SK-N-SH treated with all-trans-retinoic acid at 6 μM for 48 hours (cell line): Measurements from ENCODE around the gene TNNC2.

ENCODE experiments used
- ATAC-seq: fragments of 200-7000 bp; cut with Tn5 transposase; 3 replicates; pipeline ENCODE4 v1.9.1; 2020; ENCODE audit warnings: mild to moderate bottlenecking, moderate library complexity
- ARNTL ChIP-seq: fragments of 450-650 bp; formaldehyde crosslinking; IDR thresholded peaks from 2 replicates; pipeline ENCODE4 v1.5.0; 2020; ENCODE audit warnings: low read depth, mild to moderate bottlenecking, moderate library complexity, borderline replicate concordance
- BACH2 ChIP-seq: fragments of 250-450 bp; sonication (Bioruptor Pico); IDR thresholded peaks from 2 replicates; pipeline ENCODE4 v1.9.0; 2021; ENCODE audit warnings: mild to moderate bottlenecking, borderline replicate concordance
- CSDC2 ChIP-seq: fragments of 250-450 bp; sonication (Bioruptor Pico); IDR thresholded peaks from 2 replicates; pipeline ENCODE4 v1.5.0; 2020; ENCODE audit warnings: mild to moderate bottlenecking, moderate library complexity
- ESRRG ChIP-seq: fragments of 250-450 bp; sonication (Bioruptor Pico); IDR thresholded peaks from 2 replicates; pipeline ENCODE4 v1.6.1; 2021; ENCODE audit warnings: mild to moderate bottlenecking
- GLIS3 ChIP-seq: fragments of 250-450 bp; sonication (Bioruptor Pico); IDR thresholded peaks from 2 replicates; pipeline ENCODE4 v1.5.0; 2020; ENCODE audit warnings: mild to moderate bottlenecking, moderate library complexity
- ISL1 ChIP-seq: fragments of 250-450 bp; sonication (Bioruptor Pico); IDR thresholded peaks from 2 replicates; pipeline ENCODE4 v2.1.2; 2022; ENCODE audit warnings: mild to moderate bottlenecking, moderate library complexity
- PPARA ChIP-seq: fragments of 250-450 bp; sonication (Bioruptor Pico); IDR thresholded peaks from 2 replicates; pipeline ENCODE4 v1.5.0; 2020; ENCODE audit warnings: mild to moderate bottlenecking, borderline replicate concordance
- RARB ChIP-seq: fragments of 250-450 bp; sonication (Bioruptor Pico); IDR thresholded peaks from 2 replicates; pipeline ENCODE4 v1.8.0; 2021; ENCODE audit warnings: mild to moderate bottlenecking, moderate library complexity
- SNAI2 ChIP-seq: fragments of 250-450 bp; sonication (Bioruptor Pico); IDR thresholded peaks from 2 replicates; pipeline ENCODE4 v1.5.0; 2020; ENCODE audit warnings: mild to moderate bottlenecking, moderate library complexity
- TOX ChIP-seq: fragments of 250-450 bp; sonication (Bioruptor Pico); IDR thresholded peaks from 2 replicates; pipeline ENCODE4 v1.8.0; 2021; ENCODE audit warnings: mild to moderate bottlenecking, moderate library complexity, borderline replicate concordance
- ZC3H10 ChIP-seq: fragments of 250-450 bp; sonication (Bioruptor Pico); IDR thresholded peaks from 2 replicates; pipeline ENCODE4 v1.5.1; 2021; ENCODE audit warnings: mild to moderate bottlenecking, moderate library complexity
- ZFP30 ChIP-seq: fragments of 450-650 bp; formaldehyde crosslinking; IDR thresholded peaks from 2 replicates; pipeline ENCODE4 v1.5.0; 2022; ENCODE audit warnings: mild to moderate bottlenecking, moderate library complexity
- ZNF565 ChIP-seq: fragments of 450-650 bp; formaldehyde crosslinking; conservative IDR thresholded peaks from 2 replicates; pipeline ENCODE4 v1.5.0; 2020; ENCODE audit warnings: low read depth, mild to moderate bottlenecking, moderate library complexity
- ZNF70 ChIP-seq: fragments of 450-650 bp; formaldehyde crosslinking; IDR thresholded peaks from 2 replicates; pipeline ENCODE4 v1.5.0; 2020; ENCODE audit warnings: mild to moderate bottlenecking, moderate library complexity
- TF ChIP-seq, protein P1 (sequence below): fragments of 250-450 bp; sonication (Bioruptor Pico); IDR thresholded peaks from 2 replicates; pipeline ENCODE4 v1.5.0; 2020; ENCODE audit warnings: mild to moderate bottlenecking, moderate library complexity
- TF ChIP-seq, protein P2 (sequence below): fragments of 250-450 bp; sonication (Bioruptor Pico); IDR thresholded peaks from 2 replicates; pipeline ENCODE4 v1.5.1; 2020; ENCODE audit warnings: low read depth, mild to moderate bottlenecking, moderate library complexity
- TF ChIP-seq, protein P3 (sequence below): fragments of 250-450 bp; sonication (Bioruptor Pico); IDR thresholded peaks from 2 replicates; pipeline ENCODE4 v1.8.0; 2020; ENCODE audit warnings: mild to moderate bottlenecking, moderate library complexity, borderline replicate concordance
- TF ChIP-seq, protein P4 (sequence below): fragments of 250-450 bp; sonication (Bioruptor Pico); IDR thresholded peaks from 2 replicates; pipeline ENCODE4 v1.5.1; 2021; ENCODE audit warnings: mild to moderate bottlenecking, moderate library complexity
- TF ChIP-seq, protein P5 (sequence below): fragments of 250-450 bp; sonication (Bioruptor Pico); IDR thresholded peaks from 2 replicates; pipeline ENCODE4 v1.8.0; 2021; ENCODE audit warnings: low read depth, mild to moderate bottlenecking, moderate library complexity, borderline replicate concordance

The TNNC2 gene

DNA sequence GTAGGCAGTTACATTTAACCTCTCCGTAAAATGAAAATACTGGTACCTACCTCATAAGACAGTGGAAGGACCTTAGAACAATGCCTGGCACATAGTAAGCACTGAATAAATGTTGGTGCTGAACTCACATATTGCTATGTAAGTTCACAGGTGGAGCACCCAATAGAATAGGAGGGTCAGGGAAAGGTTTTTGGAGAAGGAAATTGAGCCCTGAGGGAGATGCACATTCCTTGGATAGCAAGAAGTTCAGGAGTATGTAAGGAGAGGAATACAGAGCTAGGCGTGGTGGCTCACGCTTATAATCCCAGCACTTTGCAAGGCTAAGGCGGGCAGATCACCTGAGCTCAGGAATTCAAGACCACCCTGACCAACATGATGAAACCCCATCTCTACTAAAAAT, 7.6 kb downstream of the TNNC2 start:
- TF ChIP-seq ZNF70 (CRISPR knock-in tag), result no peak
- TF ChIP-seq, protein P1, sequence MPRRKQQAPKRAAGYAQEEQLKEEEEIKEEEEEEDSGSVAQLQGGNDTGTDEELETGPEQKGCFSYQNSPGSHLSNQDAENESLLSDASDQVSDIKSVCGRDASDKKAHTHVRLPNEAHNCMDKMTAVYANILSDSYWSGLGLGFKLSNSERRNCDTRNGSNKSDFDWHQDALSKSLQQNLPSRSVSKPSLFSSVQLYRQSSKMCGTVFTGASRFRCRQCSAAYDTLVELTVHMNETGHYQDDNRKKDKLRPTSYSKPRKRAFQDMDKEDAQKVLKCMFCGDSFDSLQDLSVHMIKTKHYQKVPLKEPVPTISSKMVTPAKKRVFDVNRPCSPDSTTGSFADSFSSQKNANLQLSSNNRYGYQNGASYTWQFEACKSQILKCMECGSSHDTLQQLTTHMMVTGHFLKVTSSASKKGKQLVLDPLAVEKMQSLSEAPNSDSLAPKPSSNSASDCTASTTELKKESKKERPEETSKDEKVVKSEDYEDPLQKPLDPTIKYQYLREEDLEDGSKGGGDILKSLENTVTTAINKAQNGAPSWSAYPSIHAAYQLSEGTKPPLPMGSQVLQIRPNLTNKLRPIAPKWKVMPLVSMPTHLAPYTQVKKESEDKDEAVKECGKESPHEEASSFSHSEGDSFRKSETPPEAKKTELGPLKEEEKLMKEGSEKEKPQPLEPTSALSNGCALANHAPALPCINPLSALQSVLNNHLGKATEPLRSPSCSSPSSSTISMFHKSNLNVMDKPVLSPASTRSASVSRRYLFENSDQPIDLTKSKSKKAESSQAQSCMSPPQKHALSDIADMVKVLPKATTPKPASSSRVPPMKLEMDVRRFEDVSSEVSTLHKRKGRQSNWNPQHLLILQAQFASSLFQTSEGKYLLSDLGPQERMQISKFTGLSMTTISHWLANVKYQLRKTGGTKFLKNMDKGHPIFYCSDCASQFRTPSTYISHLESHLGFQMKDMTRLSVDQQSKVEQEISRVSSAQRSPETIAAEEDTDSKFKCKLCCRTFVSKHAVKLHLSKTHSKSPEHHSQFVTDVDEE (CRISPR knock-in tag), result no peak
- TF ChIP-seq SNAI2 (CRISPR knock-in tag), result no peak
- no peak for TF ChIP-seq ZFP30 (CRISPR knock-in tag)
- no peak for TF ChIP-seq BACH2 (CRISPR knock-in tag)
- TF ChIP-seq, protein P2, sequence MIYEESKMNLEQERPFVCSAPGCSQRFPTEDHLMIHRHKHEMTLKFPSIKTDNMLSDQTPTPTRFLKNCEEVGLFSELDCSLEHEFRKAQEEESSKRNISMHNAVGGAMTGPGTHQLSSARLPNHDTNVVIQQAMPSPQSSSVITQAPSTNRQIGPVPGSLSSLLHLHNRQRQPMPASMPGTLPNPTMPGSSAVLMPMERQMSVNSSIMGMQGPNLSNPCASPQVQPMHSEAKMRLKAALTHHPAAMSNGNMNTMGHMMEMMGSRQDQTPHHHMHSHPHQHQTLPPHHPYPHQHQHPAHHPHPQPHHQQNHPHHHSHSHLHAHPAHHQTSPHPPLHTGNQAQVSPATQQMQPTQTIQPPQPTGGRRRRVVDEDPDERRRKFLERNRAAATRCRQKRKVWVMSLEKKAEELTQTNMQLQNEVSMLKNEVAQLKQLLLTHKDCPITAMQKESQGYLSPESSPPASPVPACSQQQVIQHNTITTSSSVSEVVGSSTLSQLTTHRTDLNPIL (CRISPR knock-in tag), result no peak
- no peak for TF ChIP-seq ZC3H10 (CRISPR knock-in tag)
- TF ChIP-seq, protein P3, sequence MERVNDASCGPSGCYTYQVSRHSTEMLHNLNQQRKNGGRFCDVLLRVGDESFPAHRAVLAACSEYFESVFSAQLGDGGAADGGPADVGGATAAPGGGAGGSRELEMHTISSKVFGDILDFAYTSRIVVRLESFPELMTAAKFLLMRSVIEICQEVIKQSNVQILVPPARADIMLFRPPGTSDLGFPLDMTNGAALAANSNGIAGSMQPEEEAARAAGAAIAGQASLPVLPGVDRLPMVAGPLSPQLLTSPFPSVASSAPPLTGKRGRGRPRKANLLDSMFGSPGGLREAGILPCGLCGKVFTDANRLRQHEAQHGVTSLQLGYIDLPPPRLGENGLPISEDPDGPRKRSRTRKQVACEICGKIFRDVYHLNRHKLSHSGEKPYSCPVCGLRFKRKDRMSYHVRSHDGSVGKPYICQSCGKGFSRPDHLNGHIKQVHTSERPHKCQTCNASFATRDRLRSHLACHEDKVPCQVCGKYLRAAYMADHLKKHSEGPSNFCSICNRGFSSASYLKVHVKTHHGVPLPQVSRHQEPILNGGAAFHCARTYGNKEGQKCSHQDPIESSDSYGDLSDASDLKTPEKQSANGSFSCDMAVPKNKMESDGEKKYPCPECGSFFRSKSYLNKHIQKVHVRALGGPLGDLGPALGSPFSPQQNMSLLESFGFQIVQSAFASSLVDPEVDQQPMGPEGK (CRISPR knock-in tag), result no peak
- no peak for TF ChIP-seq ARNTL
- TF ChIP-seq ZNF565 (CRISPR knock-in tag), result no peak
- TF ChIP-seq, protein P4, sequence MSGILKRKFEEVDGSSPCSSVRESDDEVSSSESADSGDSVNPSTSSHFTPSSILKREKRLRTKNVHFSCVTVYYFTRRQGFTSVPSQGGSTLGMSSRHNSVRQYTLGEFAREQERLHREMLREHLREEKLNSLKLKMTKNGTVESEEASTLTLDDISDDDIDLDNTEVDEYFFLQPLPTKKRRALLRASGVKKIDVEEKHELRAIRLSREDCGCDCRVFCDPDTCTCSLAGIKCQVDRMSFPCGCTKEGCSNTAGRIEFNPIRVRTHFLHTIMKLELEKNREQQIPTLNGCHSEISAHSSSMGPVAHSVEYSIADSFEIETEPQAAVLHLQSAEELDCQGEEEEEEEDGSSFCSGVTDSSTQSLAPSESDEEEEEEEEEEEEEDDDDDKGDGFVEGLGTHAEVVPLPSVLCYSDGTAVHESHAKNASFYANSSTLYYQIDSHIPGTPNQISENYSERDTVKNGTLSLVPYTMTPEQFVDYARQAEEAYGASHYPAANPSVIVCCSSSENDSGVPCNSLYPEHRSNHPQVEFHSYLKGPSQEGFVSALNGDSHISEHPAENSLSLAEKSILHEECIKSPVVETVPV (CRISPR knock-in tag), result no peak
- no peak for TF ChIP-seq GLIS3 (CRISPR knock-in tag)
- no peak for TF ChIP-seq RARB
- no peak for TF ChIP-seq ESRRG
- ATAC-seq, result no peak

DNA sequence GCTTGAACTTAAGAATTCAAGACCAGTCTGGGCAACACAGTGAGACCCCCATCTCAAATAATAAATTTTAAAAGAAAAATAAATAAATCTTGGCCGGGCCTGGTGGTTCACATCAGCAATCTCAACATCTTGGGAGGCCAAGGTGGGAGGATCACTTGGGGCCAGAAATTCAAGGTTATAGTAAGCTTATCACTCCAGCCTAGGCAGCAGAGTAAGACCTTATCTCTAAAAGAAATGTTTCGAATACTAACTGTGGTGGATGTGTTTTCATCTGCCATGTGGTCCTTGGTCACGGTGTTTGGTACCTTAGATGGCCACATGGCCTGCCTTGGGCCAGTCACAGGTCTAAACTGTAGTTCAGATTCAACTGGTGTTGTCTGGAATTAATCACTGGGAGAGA, 8.9 kb downstream of the TNNC2 start:
- no peak for ATAC-seq
- TF ChIP-seq, protein P3 (CRISPR knock-in tag), result no peak
- no peak for TF ChIP-seq TOX (CRISPR knock-in tag)
- no peak for TF ChIP-seq GLIS3 (CRISPR knock-in tag)
- TF ChIP-seq ZC3H10 (CRISPR knock-in tag), result no peak
- no peak for TF ChIP-seq ZNF565 (CRISPR knock-in tag)
- TF ChIP-seq CSDC2 (CRISPR knock-in tag), result no peak
- TF ChIP-seq SNAI2 (CRISPR knock-in tag), result no peak
- TF ChIP-seq, protein P5, sequence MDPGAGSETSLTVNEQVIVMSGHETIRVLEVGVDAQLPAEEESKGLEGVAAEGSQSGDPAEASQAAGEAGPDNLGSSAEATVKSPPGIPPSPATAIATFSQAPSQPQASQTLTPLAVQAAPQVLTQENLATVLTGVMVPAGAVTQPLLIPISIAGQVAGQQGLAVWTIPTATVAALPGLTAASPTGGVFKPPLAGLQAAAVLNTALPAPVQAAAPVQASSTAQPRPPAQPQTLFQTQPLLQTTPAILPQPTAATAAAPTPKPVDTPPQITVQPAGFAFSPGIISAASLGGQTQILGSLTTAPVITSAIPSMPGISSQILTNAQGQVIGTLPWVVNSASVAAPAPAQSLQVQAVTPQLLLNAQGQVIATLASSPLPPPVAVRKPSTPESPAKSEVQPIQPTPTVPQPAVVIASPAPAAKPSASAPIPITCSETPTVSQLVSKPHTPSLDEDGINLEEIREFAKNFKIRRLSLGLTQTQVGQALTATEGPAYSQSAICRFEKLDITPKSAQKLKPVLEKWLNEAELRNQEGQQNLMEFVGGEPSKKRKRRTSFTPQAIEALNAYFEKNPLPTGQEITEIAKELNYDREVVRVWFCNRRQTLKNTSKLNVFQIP (CRISPR knock-in tag), result no peak
- no peak for TF ChIP-seq PPARA (CRISPR knock-in tag)
- TF ChIP-seq, protein P2 (CRISPR knock-in tag), result no peak
- no peak for TF ChIP-seq ISL1 (CRISPR knock-in tag)
- no peak for TF ChIP-seq ARNTL
